ENCODE data around the gene TSR2.

GRCh38 chrX:54422168-54422567, 18.0 kb upstream of the TSR2 start:
- TF ChIP-seq, protein P1, sequence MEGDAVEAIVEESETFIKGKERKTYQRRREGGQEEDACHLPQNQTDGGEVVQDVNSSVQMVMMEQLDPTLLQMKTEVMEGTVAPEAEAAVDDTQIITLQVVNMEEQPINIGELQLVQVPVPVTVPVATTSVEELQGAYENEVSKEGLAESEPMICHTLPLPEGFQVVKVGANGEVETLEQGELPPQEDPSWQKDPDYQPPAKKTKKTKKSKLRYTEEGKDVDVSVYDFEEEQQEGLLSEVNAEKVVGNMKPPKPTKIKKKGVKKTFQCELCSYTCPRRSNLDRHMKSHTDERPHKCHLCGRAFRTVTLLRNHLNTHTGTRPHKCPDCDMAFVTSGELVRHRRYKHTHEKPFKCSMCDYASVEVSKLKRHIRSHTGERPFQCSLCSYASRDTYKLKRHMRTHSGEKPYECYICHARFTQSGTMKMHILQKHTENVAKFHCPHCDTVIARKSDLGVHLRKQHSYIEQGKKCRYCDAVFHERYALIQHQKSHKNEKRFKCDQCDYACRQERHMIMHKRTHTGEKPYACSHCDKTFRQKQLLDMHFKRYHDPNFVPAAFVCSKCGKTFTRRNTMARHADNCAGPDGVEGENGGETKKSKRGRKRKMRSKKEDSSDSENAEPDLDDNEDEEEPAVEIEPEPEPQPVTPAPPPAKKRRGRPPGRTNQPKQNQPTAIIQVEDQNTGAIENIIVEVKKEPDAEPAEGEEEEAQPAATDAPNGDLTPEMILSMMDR (IDR thresholded peaks at IDR 0.05), result no peak
- TF ChIP-seq POLR2AphosphoS5 (IDR thresholded peaks at IDR 0.05), result no peak

Data from gastroesophageal sphincter (tissue), 3 donors.